ENCODE data around the gene GRIK2.
A peak's percentile ranks its signal among the peaks of the same experiment; 100 is the strongest.

Gene GRIK2

GRCh38 chr6:101921829-101922450 is 528.4 kb downstream of the GRIK2 start:
- H3K27ac ChIP-seq (ENCODE audit: low read depth, low read length) = no peak overlapping the region
- no peak overlapping the region for H3K9ac ChIP-seq (ENCODE audit: low read length)
- no peak overlapping the region for H3K4me3 ChIP-seq (ENCODE audit: low read depth, low read length)
- no peak overlapping the region for H3K18ac ChIP-seq (ENCODE audit: low read length)
- H3K79me2 ChIP-seq (ENCODE audit: control insufficient read depth, insufficient read depth, low read length, poor library complexity) = no peaks in the 10 kb centered on the region
- no peaks in the 10 kb centered on the region for H3K36me3 ChIP-seq (ENCODE audit: control insufficient read depth in 1 of 2, insufficient read depth in 2 of 2, low read length in 2 of 2)
- H2AFZ ChIP-seq (ENCODE audit: insufficient read depth, low read length, poor library complexity) = no peak overlapping the region
- no peak overlapping the region for H2BK120ac ChIP-seq (ENCODE audit: insufficient read depth, low read length, poor library complexity)
- H3K4me2 ChIP-seq (ENCODE audit: low read length) = no peak overlapping the region
- H2BK5ac ChIP-seq (ENCODE audit: low read depth, low read length, poor library complexity) = no peak overlapping the region
- no CpG with 5 or more reads among the region's 1 CpG for WGBS (ENCODE audit: extremely low coverage, insufficient coverage, insufficient read length)
- no peak overlapping the region for H3K4ac ChIP-seq (ENCODE audit: low read depth, low read length)
- H3K4me1 ChIP-seq (ENCODE audit: control insufficient read depth in 1 of 2, insufficient read depth in 2 of 2, low read length in 2 of 2) = no peaks in the 10 kb centered on the region
- H4K8ac ChIP-seq (ENCODE audit: low read depth, low read length) = no peak overlapping the region
- no peaks in the 10 kb centered on the region for H3K27me3 ChIP-seq (ENCODE audit: insufficient read depth, low read length)
- no peak overlapping the region for H3K23ac ChIP-seq (ENCODE audit: low read length)
- H3K14ac ChIP-seq (ENCODE audit: low read length) = no peak overlapping the region
- H2BK12ac ChIP-seq (ENCODE audit: low read length) = no peak overlapping the region
- H4K91ac ChIP-seq (ENCODE audit: low read depth, low read length) = no peak overlapping the region
- H3K9me3 ChIP-seq (ENCODE audit: insufficient read depth, low read depth, low read length) = no peaks in the 10 kb centered on the region
- DNase-seq = no peak
- H3K79me1 ChIP-seq (ENCODE audit: low read length) = no peaks in the 10 kb centered on the region
- no peak overlapping the region for H2AK5ac ChIP-seq (ENCODE audit: low read length)
- no peak overlapping the region for H4K12ac ChIP-seq (ENCODE audit: low read depth, low read length)

GRCh38 chr6:101926149-101926925 is 532.8 kb downstream of the GRIK2 start:
- H4K12ac ChIP-seq (ENCODE audit: low read depth, low read length) = no peak overlapping the region
- H3K18ac ChIP-seq (ENCODE audit: low read length) = no peak overlapping the region
- H3K27me3 ChIP-seq (ENCODE audit: insufficient read depth, low read length) = no peaks in the 10 kb centered on the region
- no peak overlapping the region for H3K14ac ChIP-seq (ENCODE audit: low read length)
- no peak overlapping the region for H3K4ac ChIP-seq (ENCODE audit: low read depth, low read length)
- H2AFZ ChIP-seq (ENCODE audit: insufficient read depth, low read length, poor library complexity) = no peak overlapping the region
- H4K91ac ChIP-seq (ENCODE audit: low read depth, low read length) = no peak overlapping the region
- no peak overlapping the region for H2AK5ac ChIP-seq (ENCODE audit: low read length)
- no peak overlapping the region for H3K9ac ChIP-seq (ENCODE audit: low read length)
- H4K8ac ChIP-seq (ENCODE audit: low read depth, low read length) = no peak overlapping the region
- H3K23ac ChIP-seq (ENCODE audit: low read length) = no peak overlapping the region
- no peaks in the 10 kb centered on the region for H3K79me2 ChIP-seq (ENCODE audit: control insufficient read depth, insufficient read depth, low read length, poor library complexity)
- no peaks in the 10 kb centered on the region for H3K36me3 ChIP-seq (ENCODE audit: control insufficient read depth in 1 of 2, insufficient read depth in 2 of 2, low read length in 2 of 2)
- H3K4me3 ChIP-seq (ENCODE audit: low read depth, low read length) = no peak overlapping the region
- H3K9me3 ChIP-seq (ENCODE audit: insufficient read depth, low read depth, low read length) = no peaks in the 10 kb centered on the region
- H3K4me2 ChIP-seq (ENCODE audit: low read length) = no peak overlapping the region
- H2BK5ac ChIP-seq (ENCODE audit: low read depth, low read length, poor library complexity) = no peak overlapping the region
- DNase-seq = no peak
- H2BK120ac ChIP-seq (ENCODE audit: insufficient read depth, low read length, poor library complexity) = no peak overlapping the region
- H2BK12ac ChIP-seq (ENCODE audit: low read length) = no peak overlapping the region
- H3K4me1 ChIP-seq (ENCODE audit: control insufficient read depth in 1 of 2, insufficient read depth in 2 of 2, low read length in 2 of 2) = no peaks in the 10 kb centered on the region
- H3K27ac ChIP-seq (ENCODE audit: low read depth, low read length) = no peak overlapping the region
- WGBS (ENCODE audit: extremely low coverage, insufficient coverage, insufficient read length) = no CpG with 5 or more reads among the region's 7 CpGs
- no peaks in the 10 kb centered on the region for H3K79me1 ChIP-seq (ENCODE audit: low read length)

- H2BK5ac ChIP-seq (ENCODE audit: low read depth, low read length, poor library complexity) = no peak overlapping the region
- H3K4me1 ChIP-seq (ENCODE audit: control insufficient read depth in 1 of 2, insufficient read depth in 2 of 2, low read length in 2 of 2) = no peaks in the 10 kb centered on the region
- H4K91ac ChIP-seq (ENCODE audit: low read depth, low read length) = no peak overlapping the region
- H4K12ac ChIP-seq (ENCODE audit: low read depth, low read length) = no peak overlapping the region
- H3K9me3 ChIP-seq (ENCODE audit: insufficient read depth, low read depth, low read length) = no peaks in the 10 kb centered on the region
- no peak overlapping the region for H3K27ac ChIP-seq (ENCODE audit: low read depth, low read length)
- no peak overlapping the region for H3K4me2 ChIP-seq (ENCODE audit: low read length)
- no peak overlapping the region for H2AFZ ChIP-seq (ENCODE audit: insufficient read depth, low read length, poor library complexity)
- H3K27me3 ChIP-seq (ENCODE audit: insufficient read depth, low read length) = no peaks in the 10 kb centered on the region
- H3K79me1 ChIP-seq (ENCODE audit: low read length) = no peaks in the 10 kb centered on the region
- no peaks in the 10 kb centered on the region for H3K79me2 ChIP-seq (ENCODE audit: control insufficient read depth, insufficient read depth, low read length, poor library complexity)
- H3K18ac ChIP-seq (ENCODE audit: low read length) = no peak overlapping the region
- no peak overlapping the region for H3K14ac ChIP-seq (ENCODE audit: low read length)
- no peak overlapping the region for H2AK5ac ChIP-seq (ENCODE audit: low read length)
- no peak overlapping the region for H4K8ac ChIP-seq (ENCODE audit: low read depth, low read length)
- no peaks in the 10 kb centered on the region for H3K36me3 ChIP-seq (ENCODE audit: control insufficient read depth in 1 of 2, insufficient read depth in 2 of 2, low read length in 2 of 2)
- H2BK12ac ChIP-seq (ENCODE audit: low read length) = no peak overlapping the region
- WGBS (ENCODE audit: extremely low coverage, insufficient coverage, insufficient read length) = no CpG with 5 or more reads among the region's 2 CpGs
- no peak overlapping the region for H3K4me3 ChIP-seq (ENCODE audit: low read depth, low read length)
- no peak overlapping the region for H3K4ac ChIP-seq (ENCODE audit: low read depth, low read length)
- no peak overlapping the region for H2BK120ac ChIP-seq (ENCODE audit: insufficient read depth, low read length, poor library complexity)
- peak; percentile 26 to 59 for DNase-seq
- no peak overlapping the region for H3K23ac ChIP-seq (ENCODE audit: low read length)
- H3K9ac ChIP-seq (ENCODE audit: low read length) = no peak overlapping the region
These were observed 538.3 kb downstream of the GRIK2 start for GRCh38 chr6:101931766-101932165.

GRCh38 chr6:101932704-101933103 is 539.2 kb downstream of the GRIK2 start:
- Histone ChIP-seq H2AK5ac (ENCODE audit: low read length) (no peak overlapping the region), H3K4me2 (ENCODE audit: low read length) (no peak overlapping the region), H3K36me3 (ENCODE audit: control insufficient read depth in 1 of 2, insufficient read depth in 2 of 2, low read length in 2 of 2) (no peaks in the 10 kb centered on the region), H2BK5ac (ENCODE audit: low read depth, low read length, poor library complexity) (no peak overlapping the region), H3K18ac (ENCODE audit: low read length) (no peak overlapping the region), H3K9ac (ENCODE audit: low read length) (no peak overlapping the region), H3K14ac (ENCODE audit: low read length) (no peak overlapping the region), H3K4me1 (ENCODE audit: control insufficient read depth in 1 of 2, insufficient read depth in 2 of 2, low read length in 2 of 2) (no peaks in the 10 kb centered on the region), H4K8ac (ENCODE audit: low read depth, low read length) (no peak overlapping the region), H3K23ac (ENCODE audit: low read length) (no peak overlapping the region), H4K12ac (ENCODE audit: low read depth, low read length) (no peak overlapping the region), H4K91ac (ENCODE audit: low read depth, low read length) (no peak overlapping the region), H3K79me2 (ENCODE audit: control insufficient read depth, insufficient read depth, low read length, poor library complexity) (no peaks in the 10 kb centered on the region), H3K4me3 (ENCODE audit: low read depth, low read length) (no peak overlapping the region), H3K4ac (ENCODE audit: low read depth, low read length) (no peak overlapping the region), H3K27ac (ENCODE audit: low read depth, low read length) (no peak overlapping the region), H2AFZ (ENCODE audit: insufficient read depth, low read length, poor library complexity) (no peak overlapping the region), H3K79me1 (ENCODE audit: low read length) (no peaks in the 10 kb centered on the region), H2BK12ac (ENCODE audit: low read length) (no peak overlapping the region), H3K27me3 (ENCODE audit: insufficient read depth, low read length) (no peaks in the 10 kb centered on the region), H3K9me3 (ENCODE audit: insufficient read depth, low read depth, low read length) (no peaks in the 10 kb centered on the region), H2BK120ac (ENCODE audit: insufficient read depth, low read length, poor library complexity) (no peak overlapping the region)
- WGBS (ENCODE audit: extremely low coverage, insufficient coverage, insufficient read length) = no CpG with 5 or more reads among the region's 3 CpGs
- DNase-seq = no peak

Measured in trophoblast cell (in vitro differentiated cells and primary cell).